SHP77 treated with DMSO at 0.1 percent for 48 hours (cell line): ENCODE measurements around the gene KIAA1755.

Experiments used
- DNase-seq: peaks from one replicate; lab custom pipeline; 2025; lab: John Stamatoyannopoulos, UW

KIAA1755 gene

DNA sequence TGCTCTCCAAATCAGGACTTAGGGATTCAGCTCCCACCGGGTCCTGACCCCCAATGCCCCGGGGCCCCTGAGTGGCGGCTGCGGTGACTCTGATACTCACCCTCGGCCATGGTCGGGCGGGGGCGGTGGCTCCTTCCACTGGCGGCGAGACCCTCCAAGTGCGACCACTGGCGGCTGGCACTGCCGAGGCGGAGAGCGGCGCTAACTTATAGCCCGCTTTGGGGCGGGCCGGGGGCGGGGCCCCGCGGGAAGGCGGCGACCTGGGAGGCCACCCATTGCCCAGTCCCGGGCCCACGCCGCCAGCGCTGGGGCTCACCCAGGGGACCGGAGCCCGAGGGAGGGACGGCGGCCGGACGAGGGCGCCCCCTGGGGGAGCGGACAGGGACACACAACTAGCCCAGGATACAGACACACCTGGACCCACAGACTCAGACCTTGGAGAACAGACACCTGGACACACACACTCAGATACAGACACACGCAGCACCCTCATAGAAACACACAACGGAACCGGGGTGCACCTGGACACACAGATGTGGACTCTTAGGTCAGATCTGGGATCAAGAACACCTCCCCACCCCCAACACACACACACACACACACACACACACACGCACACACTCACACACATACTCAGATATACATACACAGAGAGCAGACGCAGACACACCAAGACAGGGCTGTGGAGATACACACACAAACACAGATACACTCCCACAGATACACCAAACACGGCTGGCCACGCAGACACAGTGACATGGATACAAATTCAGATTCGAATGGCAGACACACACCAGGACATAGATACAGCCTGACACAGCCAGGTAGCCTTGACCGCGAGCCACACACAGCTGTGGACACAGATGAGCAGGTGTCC, 95.2 kb downstream of the KIAA1755 start, which contains the start of gene TGM2:
TSS of gene TGM2 (minus strand) at position 182 of the 877 bp plus-strand sequence. CDS start at position 110, 72 bp downstream.
- DNase-seq, result peak; percentile 15

- DNase-seq, result no peak
These were observed 95.9 kb downstream of the KIAA1755 start for GRCh38 chr20:38164624-38165088.

DNA sequence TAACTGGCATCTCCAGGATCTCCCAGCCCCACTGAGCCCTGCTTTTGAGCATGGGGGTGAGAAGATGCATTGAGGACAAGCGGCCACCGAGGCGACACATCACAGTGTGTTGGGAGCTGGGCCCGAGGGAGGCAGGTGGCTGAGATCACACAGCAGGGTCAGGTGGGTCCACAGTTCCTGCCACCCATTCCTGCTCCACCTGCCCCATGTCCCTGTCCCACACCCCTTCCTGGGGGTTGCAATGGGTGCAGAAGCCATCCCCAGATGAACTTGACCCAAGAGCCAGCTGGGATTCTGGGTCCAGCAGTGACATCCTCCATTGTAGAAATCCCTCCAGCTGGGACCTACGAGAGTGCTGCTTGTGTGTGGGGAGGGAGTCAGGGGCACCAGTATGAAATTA, 96.5 kb downstream of the KIAA1755 start:
- no peak for DNase-seq

- no peak for DNase-seq
These were observed 97.4 kb downstream of the KIAA1755 start for GRCh38 chr20:38162878-38163875.

- DNase-seq, result no peak
These were observed 98.4 kb downstream of the KIAA1755 start for GRCh38 chr20:38162149-38162548.

DNA sequence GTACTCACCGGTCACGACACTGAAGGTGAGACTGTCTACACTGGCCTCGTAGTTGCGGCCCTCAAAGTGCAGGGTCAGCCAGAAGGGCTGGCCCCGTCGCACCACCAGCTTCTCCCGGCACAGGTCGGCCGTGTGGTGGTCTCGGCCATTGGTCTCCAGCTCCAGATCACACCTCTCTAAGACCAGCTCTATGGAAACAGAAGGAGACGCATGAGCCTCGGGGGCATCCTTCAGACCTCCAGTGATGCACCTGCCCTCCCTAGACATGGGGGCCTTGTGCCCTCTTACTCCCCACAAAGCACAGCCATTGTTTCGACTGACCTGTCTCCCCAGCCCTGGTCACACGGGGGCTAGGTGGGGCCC, 99.1 kb downstream of the KIAA1755 start:
- DNase-seq, result no peak
